GM12891 (cell line): Measurements from ENCODE around the gene ADRA1B.

Experiments used
- POLR2A ChIP-seq: IDR thresholded peaks from 2 replicates; pipeline ENCODE4 v1.6.1; 2011; ENCODE audit warnings: low read depth, low read length, control low read depth
- POLR2AphosphoS5 ChIP-seq: IDR thresholded peaks from 2 replicates; pipeline ENCODE4 v1.6.1; 2011; ENCODE audit warnings: low read depth, low read length, control low read depth
- SPI1 ChIP-seq: IDR thresholded peaks from 2 replicates; pipeline ENCODE4 v1.6.1; 2011; ENCODE audit warnings: low read depth, low read length, control low read depth

- no peak for TF ChIP-seq POLR2AphosphoS5
- TF ChIP-seq POLR2A: no peak
- TF ChIP-seq SPI1: no peak
These were observed 12.0 kb downstream of the ADRA1B start for GRCh38 chr5:159928122-159928909.
